Peyer's patch (tissue), 4 donors: Measurements from ENCODE around the gene GALM.
"Not testable (repeated sequence)": the region's sequence is repeated elsewhere in the genome, so short reads cannot be mapped to it uniquely, and the experiment has no call there.

Experiments
- POLR2A ChIP-seq, 2 donors: fragments of 450-650 bp; IDR thresholded peaks; one replicate each; pipeline ENCODE4 v1.5.1; 2017; ENCODE audit warnings: antibody characterized with exemption in 2 of 2, mild to moderate bottlenecking in 2 of 2, moderate library complexity in 2 of 2
- TF ChIP-seq, protein P1 (sequence below), 6 experiments: fragments of 450-650 bp in 4 of 6; fragments of 200-600 bp in 2 of 6; sonication (generic) in 1 of 6; IDR thresholded peaks; one replicate each; pipeline ENCODE4 v1.5.1; 2017 to 2019; ENCODE audit warnings: antibody characterized with exemption in 6 of 6, mild to moderate bottlenecking in 3 of 6, moderate library complexity in 1 of 6

DNA sequence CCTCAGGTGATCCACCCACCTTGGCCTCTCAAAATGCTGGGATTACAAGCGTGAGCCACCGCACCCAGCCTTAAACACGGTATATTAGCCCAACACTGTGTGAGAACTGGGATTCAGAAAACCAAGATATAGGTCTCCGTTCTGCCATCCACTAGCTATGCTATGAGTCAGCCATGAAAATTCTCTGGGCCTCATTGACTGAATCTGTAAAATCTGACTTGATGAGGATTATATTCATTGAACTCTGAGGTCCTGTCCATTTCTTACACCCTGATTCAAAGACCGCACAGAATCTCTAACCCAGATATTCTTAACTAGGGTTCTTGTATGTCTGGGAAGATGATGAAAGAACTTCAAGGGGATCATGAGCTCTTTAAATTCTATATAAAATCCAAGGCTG is 37.4 kb downstream of the GALM start:
- not testable (repeated sequence) for TF ChIP-seq POLR2A (IDR thresholded peaks at IDR 0.05)
- TF ChIP-seq, protein P1, sequence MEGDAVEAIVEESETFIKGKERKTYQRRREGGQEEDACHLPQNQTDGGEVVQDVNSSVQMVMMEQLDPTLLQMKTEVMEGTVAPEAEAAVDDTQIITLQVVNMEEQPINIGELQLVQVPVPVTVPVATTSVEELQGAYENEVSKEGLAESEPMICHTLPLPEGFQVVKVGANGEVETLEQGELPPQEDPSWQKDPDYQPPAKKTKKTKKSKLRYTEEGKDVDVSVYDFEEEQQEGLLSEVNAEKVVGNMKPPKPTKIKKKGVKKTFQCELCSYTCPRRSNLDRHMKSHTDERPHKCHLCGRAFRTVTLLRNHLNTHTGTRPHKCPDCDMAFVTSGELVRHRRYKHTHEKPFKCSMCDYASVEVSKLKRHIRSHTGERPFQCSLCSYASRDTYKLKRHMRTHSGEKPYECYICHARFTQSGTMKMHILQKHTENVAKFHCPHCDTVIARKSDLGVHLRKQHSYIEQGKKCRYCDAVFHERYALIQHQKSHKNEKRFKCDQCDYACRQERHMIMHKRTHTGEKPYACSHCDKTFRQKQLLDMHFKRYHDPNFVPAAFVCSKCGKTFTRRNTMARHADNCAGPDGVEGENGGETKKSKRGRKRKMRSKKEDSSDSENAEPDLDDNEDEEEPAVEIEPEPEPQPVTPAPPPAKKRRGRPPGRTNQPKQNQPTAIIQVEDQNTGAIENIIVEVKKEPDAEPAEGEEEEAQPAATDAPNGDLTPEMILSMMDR (IDR thresholded peaks at IDR 0.05), result not testable (repeated sequence)
